ENCODE measurements around the gene CHCHD1. TPM values are rescaled to one million over a fixed set of nuclear protein-coding genes. Genes with fewer than 3 reads are reported as not detected.
A peak's percentile ranks its signal among the peaks of the same experiment; 100 is the strongest.
"Not testable (repeated sequence)": the region's sequence is repeated elsewhere in the genome, so short reads cannot be mapped to it uniquely, and the experiment has no call there.

The CHCHD1 gene
- total RNA-seq, 4 donors from 2014 or later = 20.5 to 29.1 (median 25.0) TPM

DNA sequence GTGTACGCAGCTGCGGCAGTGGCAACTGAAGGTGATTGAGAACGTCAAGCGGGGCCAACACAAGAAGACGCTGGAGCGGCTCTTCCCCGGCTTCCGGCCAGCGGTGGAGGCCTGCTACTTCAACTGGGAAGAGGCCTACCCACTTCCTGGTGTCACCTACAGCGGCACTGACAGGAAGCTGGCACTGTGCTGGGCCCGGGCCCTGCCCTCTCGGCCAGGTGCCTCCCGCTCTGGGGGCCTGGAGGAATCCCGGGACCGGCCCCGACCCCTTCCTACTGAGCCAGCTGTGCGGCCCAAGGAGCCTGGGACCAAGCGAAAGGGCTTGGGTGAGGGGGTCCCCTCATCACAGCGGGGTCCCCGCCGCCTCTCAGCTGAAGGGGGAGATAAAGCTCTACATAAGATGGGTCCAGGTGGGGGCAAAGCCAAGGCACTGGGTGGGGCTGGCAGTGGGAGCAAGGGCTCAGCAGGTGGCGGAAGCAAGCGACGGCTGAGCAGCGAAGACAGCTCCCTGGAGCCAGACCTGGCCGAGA lies 10.1 kb downstream of the CHCHD1 start:
- ATAC-seq (ENCODE audit: low FRiP score) = peak; percentile 7
- TF ChIP-seq, protein P1, sequence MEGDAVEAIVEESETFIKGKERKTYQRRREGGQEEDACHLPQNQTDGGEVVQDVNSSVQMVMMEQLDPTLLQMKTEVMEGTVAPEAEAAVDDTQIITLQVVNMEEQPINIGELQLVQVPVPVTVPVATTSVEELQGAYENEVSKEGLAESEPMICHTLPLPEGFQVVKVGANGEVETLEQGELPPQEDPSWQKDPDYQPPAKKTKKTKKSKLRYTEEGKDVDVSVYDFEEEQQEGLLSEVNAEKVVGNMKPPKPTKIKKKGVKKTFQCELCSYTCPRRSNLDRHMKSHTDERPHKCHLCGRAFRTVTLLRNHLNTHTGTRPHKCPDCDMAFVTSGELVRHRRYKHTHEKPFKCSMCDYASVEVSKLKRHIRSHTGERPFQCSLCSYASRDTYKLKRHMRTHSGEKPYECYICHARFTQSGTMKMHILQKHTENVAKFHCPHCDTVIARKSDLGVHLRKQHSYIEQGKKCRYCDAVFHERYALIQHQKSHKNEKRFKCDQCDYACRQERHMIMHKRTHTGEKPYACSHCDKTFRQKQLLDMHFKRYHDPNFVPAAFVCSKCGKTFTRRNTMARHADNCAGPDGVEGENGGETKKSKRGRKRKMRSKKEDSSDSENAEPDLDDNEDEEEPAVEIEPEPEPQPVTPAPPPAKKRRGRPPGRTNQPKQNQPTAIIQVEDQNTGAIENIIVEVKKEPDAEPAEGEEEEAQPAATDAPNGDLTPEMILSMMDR (IDR thresholded peaks at IDR 0.05) = no peak
- no peak for DNase-seq (ENCODE audit: low spot score)

DNA sequence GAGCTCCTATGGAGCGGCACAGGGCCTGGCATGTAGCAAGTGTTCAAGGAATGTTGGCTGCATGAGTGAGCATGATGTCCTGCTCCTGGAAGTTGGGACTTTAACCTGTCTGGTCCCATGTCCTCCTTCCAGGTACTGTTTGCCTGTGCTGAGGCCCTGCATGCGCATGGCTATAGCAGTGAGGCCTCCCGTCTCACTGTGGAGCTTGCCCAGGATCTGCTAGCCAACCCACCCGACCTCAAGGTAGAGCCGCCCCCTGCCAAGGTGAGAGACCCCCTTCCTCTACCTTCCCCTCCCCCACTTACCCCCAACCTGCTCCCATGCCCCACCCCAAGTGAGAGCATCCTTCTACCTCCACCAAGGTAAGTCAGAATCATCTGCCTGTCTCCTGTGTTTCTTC lies 11.6 kb downstream of the CHCHD1 start:
- TF ChIP-seq, protein P1 (IDR thresholded peaks at IDR 0.05) = no peak
- ATAC-seq (ENCODE audit: low FRiP score) (no peak), DNase-seq (ENCODE audit: low spot score) (no peak)

DNA sequence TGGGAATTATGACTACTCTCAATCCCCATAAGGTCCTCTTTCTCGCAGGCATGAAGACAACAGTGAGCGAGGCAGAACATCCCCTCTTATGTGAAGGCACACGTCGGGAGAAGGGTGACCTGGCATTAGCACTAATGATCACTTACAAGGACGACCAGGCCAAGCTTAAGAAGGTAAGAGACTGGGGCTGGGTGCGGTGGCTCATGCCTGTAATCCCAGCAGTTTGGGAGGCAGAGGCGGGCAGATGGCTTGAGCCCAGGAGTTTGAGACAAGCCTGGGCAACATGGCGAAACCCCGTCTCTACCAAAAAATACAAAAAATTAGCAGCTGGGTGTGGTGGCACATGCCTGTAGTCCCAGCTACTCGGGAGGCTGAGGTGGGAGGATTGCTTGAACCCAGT lies 13.6 kb downstream of the CHCHD1 start:
- not testable (repeated sequence) for DNase-seq (ENCODE audit: low spot score); ATAC-seq (ENCODE audit: low FRiP score)

DNA sequence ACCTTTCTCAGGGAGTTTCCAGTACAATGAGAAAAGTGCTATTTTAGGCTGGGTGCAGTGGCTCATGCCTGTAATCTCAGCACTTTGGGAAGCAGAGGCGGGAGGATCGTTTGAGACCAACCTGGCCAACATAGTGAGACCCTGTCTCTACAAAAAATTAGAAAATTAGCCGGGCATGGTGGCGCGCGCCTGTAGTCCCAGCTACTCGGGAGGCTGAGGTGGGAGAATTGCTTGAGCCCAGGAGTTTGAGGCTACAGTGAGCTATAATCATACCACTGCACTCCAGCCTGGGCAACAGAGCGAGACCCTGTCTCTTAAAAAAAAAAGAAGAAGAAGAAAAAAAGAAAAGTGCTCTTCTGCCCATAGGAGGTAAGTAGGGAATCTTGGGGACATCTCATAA lies 14.2 kb downstream of the CHCHD1 start:
- DNase-seq (ENCODE audit: low spot score); ATAC-seq (ENCODE audit: low FRiP score): not testable (repeated sequence)

DNA sequence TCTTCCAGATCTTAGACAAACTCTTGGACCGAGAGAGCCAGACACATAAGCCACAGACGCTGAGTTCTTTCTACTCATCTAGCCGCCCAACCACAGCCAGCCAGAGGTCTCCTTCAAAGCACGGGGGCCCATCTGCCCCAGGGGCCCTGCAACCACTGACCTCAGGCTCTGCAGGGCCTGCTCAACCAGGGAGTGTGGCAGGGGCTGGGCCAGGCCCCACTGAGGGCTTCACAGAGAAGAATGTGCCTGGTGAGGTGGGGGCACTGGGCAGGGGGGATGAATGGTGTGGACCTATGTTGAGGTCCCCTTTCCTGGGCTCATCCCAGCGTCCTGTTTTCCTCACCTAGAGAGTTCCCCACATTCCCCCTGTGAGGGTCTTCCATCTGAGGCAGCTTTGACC lies 14.9 kb downstream of the CHCHD1 start:
- no peak for ATAC-seq (ENCODE audit: low FRiP score)
- DNase-seq (ENCODE audit: low spot score) = no peak
- TF ChIP-seq, protein P1 (IDR thresholded peaks at IDR 0.05) = no peak

DNA sequence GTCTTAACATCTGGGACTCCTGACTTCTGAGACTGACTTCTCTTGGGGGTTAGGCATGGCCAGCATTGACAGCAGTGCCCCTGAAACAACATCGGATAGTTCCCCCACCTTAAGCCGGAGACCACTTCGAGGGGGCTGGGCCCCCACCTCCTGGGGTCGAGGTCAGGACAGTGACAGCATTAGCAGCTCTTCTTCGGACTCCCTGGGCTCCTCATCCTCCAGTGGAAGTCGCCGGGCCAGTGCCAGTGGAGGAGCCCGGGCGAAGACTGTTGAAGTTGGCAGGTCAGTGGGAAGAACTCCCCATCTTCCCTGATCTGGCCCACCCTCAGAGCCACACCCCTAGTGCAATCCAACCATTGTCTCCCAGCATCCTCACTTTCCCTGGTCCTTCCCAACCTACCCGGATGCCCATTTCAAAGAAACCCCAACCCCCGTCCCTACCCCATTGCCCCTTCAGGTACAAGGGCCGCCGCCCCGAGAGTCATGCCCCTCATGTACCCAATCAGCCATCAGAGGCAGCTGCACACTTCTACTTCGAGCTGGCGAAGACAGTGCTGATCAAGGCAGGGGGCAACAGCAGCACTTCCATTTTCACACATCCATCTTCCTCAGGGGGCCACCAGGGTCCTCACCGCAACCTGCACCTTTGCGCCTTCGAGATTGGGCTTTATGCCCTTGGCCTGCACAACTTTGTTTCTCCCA lies 15.6 kb downstream of the CHCHD1 start:
- ATAC-seq (ENCODE audit: low FRiP score) (no peak), DNase-seq (ENCODE audit: low spot score) (no peak)
- TF ChIP-seq, protein P1 (IDR thresholded peaks at IDR 0.05) = no peak

DNA sequence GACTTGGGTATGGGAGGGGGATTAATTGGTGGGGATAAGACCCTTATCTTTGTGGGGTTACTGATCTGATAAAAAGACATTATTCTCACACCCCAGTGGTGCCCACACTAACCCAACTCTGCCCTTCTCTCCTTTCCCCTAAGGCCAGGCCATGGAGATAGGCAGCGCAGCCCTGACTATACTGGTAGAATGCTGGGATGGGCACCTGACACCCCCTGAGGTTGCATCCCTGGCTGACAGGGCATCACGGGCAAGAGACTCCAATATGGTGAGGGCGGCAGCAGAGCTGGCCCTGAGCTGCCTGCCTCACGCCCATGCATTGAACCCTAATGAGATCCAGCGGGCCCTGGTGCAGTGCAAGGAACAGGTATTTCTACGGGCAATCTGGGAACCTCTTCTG lies 16.2 kb downstream of the CHCHD1 start:
- ATAC-seq (ENCODE audit: low FRiP score) = no peak
- TF ChIP-seq, protein P1 (IDR thresholded peaks at IDR 0.05) = no peak
- DNase-seq (ENCODE audit: low spot score) = no peak

DNA sequence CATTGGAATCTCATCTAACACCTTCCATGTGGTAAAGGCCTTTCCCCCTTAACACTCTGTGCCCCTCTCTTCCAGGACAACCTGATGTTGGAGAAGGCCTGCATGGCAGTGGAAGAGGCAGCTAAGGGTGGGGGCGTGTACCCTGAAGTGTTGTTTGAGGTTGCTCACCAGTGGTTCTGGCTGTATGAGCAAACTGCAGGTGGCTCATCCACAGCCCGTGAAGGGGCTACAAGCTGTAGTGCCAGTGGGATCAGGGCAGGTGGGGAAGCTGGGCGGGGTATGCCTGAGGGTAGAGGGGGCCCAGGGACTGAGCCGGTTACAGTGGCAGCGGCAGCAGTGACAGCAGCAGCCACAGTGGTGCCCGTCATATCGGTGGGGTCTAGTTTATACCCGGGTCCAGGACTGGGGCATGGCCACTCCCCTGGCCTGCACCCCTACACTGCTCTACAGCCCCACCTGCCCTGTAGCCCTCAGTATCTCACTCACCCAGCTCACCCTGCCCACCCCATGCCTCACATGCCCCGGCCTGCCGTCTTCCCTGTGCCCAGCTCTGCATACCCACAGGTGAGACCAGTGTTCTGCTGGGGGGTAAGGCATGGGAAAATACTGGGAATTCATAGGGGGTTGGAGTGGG lies 17.2 kb downstream of the CHCHD1 start:
- no peak for DNase-seq (ENCODE audit: low spot score)
- TF ChIP-seq, protein P1 (IDR thresholded peaks at IDR 0.05) = no peak
- no peak for ATAC-seq (ENCODE audit: low FRiP score)
